ENCODE results near the gene EYA2. TPM values are rescaled to one million over a fixed set of nuclear protein-coding genes. Genes with fewer than 3 reads are reported as not detected.
"Not testable (repeated sequence)": the region's sequence is repeated elsewhere in the genome, so short reads cannot be mapped to it uniquely, and the experiment has no call there.

EYA2 gene
- total RNA-seq, 2 donors from 2014 or later = 30.0 to 31.0 TPM

DNA sequence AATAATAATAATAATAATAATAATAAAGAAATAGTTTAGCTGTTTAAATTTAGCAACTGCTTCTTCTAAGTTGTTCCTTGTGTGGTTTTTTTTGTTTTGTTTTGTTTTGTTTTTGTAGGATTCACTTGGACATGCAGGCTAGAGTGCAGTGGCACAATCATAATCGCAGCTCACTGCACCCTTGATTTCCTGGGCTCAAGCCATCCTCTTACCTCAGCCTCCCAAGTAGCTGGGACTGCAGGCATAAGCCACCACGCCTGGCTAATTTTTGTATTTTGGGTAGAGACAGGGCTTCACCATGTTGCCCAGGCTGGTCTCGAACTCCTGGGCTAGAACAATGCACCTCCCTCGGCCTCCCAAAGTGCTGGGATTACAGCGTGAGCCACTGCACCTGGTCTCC is 15.3 kb upstream of the EYA2 start:
- no peaks in the 10 kb centered on the region for H3K4me1 ChIP-seq (replicated peaks)
- intact Hi-C loops (cut with DNase I) = no loop called here
- DNase-seq (ENCODE audit: low spot score) = no peak
- no peaks in the 10 kb centered on the region for H3K36me3 ChIP-seq
- no peaks in the 10 kb centered on the region for H3K27me3 ChIP-seq (replicated peaks; ENCODE audit: insufficient read depth)
- TF ChIP-seq, protein P1, sequence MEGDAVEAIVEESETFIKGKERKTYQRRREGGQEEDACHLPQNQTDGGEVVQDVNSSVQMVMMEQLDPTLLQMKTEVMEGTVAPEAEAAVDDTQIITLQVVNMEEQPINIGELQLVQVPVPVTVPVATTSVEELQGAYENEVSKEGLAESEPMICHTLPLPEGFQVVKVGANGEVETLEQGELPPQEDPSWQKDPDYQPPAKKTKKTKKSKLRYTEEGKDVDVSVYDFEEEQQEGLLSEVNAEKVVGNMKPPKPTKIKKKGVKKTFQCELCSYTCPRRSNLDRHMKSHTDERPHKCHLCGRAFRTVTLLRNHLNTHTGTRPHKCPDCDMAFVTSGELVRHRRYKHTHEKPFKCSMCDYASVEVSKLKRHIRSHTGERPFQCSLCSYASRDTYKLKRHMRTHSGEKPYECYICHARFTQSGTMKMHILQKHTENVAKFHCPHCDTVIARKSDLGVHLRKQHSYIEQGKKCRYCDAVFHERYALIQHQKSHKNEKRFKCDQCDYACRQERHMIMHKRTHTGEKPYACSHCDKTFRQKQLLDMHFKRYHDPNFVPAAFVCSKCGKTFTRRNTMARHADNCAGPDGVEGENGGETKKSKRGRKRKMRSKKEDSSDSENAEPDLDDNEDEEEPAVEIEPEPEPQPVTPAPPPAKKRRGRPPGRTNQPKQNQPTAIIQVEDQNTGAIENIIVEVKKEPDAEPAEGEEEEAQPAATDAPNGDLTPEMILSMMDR (IDR thresholded peaks at IDR 0.05) = no peak
- TF ChIP-seq POLR2AphosphoS5 (IDR thresholded peaks at IDR 0.05) = no peak
- no peak for TF ChIP-seq POLR2A (IDR thresholded peaks at IDR 0.05)
- 96% methylated on average over 5 of the region's 5 CpGs for whole genome bisulfite sequencing
- no peak overlapping the region for H3K4me3 ChIP-seq
- no peaks in the 10 kb centered on the region for H3K9me3 ChIP-seq
- no peak overlapping the region for H3K27ac ChIP-seq

DNA sequence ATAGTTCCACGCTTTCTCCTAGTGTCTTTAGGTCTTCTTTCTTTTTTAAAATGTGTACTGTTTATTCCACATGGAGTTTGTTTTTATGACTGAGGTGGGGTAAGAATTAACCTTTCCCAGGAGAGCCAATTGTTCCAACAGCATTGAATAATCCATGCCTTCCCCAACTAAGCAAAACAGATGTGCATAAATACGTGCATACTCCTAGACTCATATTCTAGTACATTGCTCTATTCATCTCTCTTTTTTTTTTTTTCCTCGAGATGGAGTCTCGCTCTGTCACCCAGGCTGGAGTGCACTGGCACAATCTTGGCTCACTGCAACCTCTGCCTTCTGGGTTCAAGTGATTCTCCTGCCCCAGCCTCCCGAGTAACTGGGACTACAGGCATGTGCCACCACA is 14.7 kb upstream of the EYA2 start:
- H3K27me3 ChIP-seq (replicated peaks; ENCODE audit: insufficient read depth); H3K36me3 ChIP-seq; H3K9me3 ChIP-seq; H3K4me3 ChIP-seq; DNase-seq (ENCODE audit: low spot score); intact Hi-C loops (cut with DNase I); H3K4me1 ChIP-seq (replicated peaks); H3K27ac ChIP-seq: not testable (repeated sequence)
- 94% methylated on average over 5 of the region's 5 CpGs for WGBS

DNA sequence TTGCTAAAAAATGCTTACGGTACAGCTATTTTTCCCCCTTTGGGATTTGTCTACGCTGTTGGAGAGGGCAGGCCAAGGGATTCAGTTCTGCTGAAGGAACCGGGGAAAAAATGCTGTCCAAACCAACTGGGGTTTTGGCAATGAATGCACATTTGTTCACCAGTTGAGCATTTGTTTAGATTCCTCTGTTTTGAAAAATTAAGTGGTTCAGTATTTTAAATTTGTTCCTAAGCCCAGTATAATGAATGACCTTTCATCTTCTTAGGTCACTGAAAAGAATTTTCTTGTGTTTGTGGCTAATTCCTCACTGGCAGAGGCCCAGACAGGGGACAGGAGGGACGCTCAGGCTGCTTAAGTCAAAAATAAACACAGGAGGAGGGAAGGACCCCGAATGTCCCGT is 10.8 kb upstream of the EYA2 start:
- H3K36me3 ChIP-seq = no peaks in the 10 kb centered on the region
- H3K27ac ChIP-seq = no peak overlapping the region
- no peaks in the 10 kb centered on the region for H3K9me3 ChIP-seq
- H3K4me1 ChIP-seq (replicated peaks) = no peaks in the 10 kb centered on the region
- H3K4me3 ChIP-seq = no peak overlapping the region
- no peak for DNase-seq (ENCODE audit: low spot score)
- no peaks in the 10 kb centered on the region for H3K27me3 ChIP-seq (replicated peaks; ENCODE audit: insufficient read depth)
- WGBS = 48% methylated on average over 6 of the region's 6 CpGs
- intact Hi-C loops (cut with DNase I) = no loop called here
- TF ChIP-seq POLR2AphosphoS5 (IDR thresholded peaks at IDR 0.05) (no peak), POLR2A (IDR thresholded peaks at IDR 0.05) (no peak)
- TF ChIP-seq, protein P1 (IDR thresholded peaks at IDR 0.05) = no peak

DNA sequence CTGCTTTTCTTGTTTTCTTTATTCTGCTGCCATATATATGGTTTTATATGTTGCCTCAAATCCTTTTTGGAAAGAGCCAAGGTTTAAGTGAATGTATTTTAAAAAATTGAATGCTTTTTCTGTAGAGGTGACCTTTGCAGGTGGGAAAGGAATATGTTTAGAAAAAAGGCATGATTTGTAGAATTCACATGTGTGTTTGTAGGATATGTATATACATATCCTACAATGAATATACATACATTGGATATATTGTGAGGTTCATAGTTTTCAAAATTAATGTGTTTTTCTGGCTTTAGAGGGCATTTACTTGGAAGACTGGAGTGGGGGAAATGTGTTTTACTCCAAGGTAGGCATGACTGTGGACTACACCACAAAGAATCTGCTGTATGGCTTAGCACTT is 4.0 kb upstream of the EYA2 start:
- H3K27me3 ChIP-seq (replicated peaks; ENCODE audit: insufficient read depth) = no peaks in the 10 kb centered on the region
- intact Hi-C loops (cut with DNase I) = loop anchor here (10.0 kb wide), 1 partner anchor 234 kb away; no protein-coding TSS in a partner anchor
- no peak overlapping the region for H3K4me3 ChIP-seq
- DNase-seq (ENCODE audit: low spot score) = no peak
- no peaks in the 10 kb centered on the region for H3K4me1 ChIP-seq (replicated peaks)
- no peaks in the 10 kb centered on the region for H3K36me3 ChIP-seq
- no peak for TF ChIP-seq POLR2AphosphoS5 (IDR thresholded peaks at IDR 0.05)
- TF ChIP-seq POLR2A (IDR thresholded peaks at IDR 0.05) = no peak
- TF ChIP-seq, protein P1 (IDR thresholded peaks at IDR 0.05) = no peak
- H3K9me3 ChIP-seq = no peaks in the 10 kb centered on the region
- H3K27ac ChIP-seq = no peak overlapping the region

DNA sequence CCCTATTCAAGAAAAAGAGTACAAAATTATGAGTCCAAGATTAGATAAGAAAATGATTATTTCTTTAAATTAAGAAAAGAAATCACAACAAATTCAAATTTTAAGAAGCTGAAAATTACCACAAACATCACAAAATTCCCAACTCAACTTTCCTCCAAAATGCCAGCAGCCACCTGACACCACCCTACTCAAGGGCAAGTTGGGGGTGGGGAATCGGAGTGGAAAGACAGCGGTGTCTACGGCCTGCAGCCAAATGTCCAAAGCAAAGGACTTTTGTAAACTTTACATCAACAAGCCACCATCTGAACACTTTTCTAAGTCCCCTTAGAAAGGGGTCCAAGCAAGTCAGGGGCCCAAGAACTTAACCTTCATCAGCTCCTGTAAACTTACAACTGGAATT is 1.6 kb upstream of the EYA2 start:
- no peak for DNase-seq (ENCODE audit: low spot score)
- no peak overlapping the region for H3K27ac ChIP-seq
- no peaks in the 10 kb centered on the region for H3K27me3 ChIP-seq (replicated peaks; ENCODE audit: insufficient read depth)
- H3K4me3 ChIP-seq = no peak overlapping the region
- no peaks in the 10 kb centered on the region for H3K4me1 ChIP-seq (replicated peaks)
- WGBS = 89% methylated on average over 3 of the region's 3 CpGs
- no peaks in the 10 kb centered on the region for H3K9me3 ChIP-seq
- intact Hi-C loops (cut with DNase I) = loop anchor here (10.0 kb wide), 1 partner anchor 232 kb away; no protein-coding TSS in a partner anchor
- no peaks in the 10 kb centered on the region for H3K36me3 ChIP-seq
- no peak for TF ChIP-seq POLR2AphosphoS5 (IDR thresholded peaks at IDR 0.05)
- TF ChIP-seq POLR2A (IDR thresholded peaks at IDR 0.05) = no peak
- TF ChIP-seq, protein P1 (IDR thresholded peaks at IDR 0.05) = no peak

Measured in prostate gland (tissue), 2 donors.